NCI-H146 treated with DMSO at 0.1 percent for 48 hours (cell line): Measurements from ENCODE around the gene SPATA31C1.
"Not testable (repeated sequence)": the region's sequence is repeated elsewhere in the genome, so short reads cannot be mapped to it uniquely, and the experiment has no call there.

Experiments
- DNase-seq: peaks from one replicate; lab custom pipeline; 2025; ENCODE audit not compliant: unreplicated experiment; lab: John Stamatoyannopoulos, UW

Gene SPATA31C1

GRCh38 chr9:87886210-87886932, 31.4 kb upstream of the SPATA31C1 start:
- DNase-seq, result no peak

GRCh38 chr9:87886933-87887505, 30.7 kb upstream of the SPATA31C1 start:
- DNase-seq, result no peak

GRCh38 chr9:87887661-87888480, 29.9 kb upstream of the SPATA31C1 start:
- DNase-seq, result no peak

- DNase-seq, result no peak
These were observed 29.3 kb upstream of the SPATA31C1 start for GRCh38 chr9:87888501-87888900.

GRCh38 chr9:87889065-87889881, 28.5 kb upstream of the SPATA31C1 start:
- DNase-seq, result no peak

- DNase-seq, result no peak
These were observed 27.9 kb upstream of the SPATA31C1 start for GRCh38 chr9:87889882-87890252.

- DNase-seq, result no peak
These were observed 26.9 kb upstream of the SPATA31C1 start for GRCh38 chr9:87890837-87891236.

GRCh38 chr9:87891754-87892153, 26.0 kb upstream of the SPATA31C1 start:
- DNase-seq, result no peak

GRCh38 chr9:87892956-87893355, 24.8 kb upstream of the SPATA31C1 start:
- no peak for DNase-seq

GRCh38 chr9:87894998-87895625, 22.6 kb upstream of the SPATA31C1 start:
- no peak for DNase-seq

- no peak for DNase-seq
These were observed 20.9 kb upstream of the SPATA31C1 start for GRCh38 chr9:87896891-87897290.

- no peak for DNase-seq
These were observed 19.6 kb upstream of the SPATA31C1 start for GRCh38 chr9:87898151-87898550.

- DNase-seq, result not testable (repeated sequence)
These were observed 15.4 kb upstream of the SPATA31C1 start for GRCh38 chr9:87902371-87902770.

GRCh38 chr9:87909310-87910041, 8.3 kb upstream of the SPATA31C1 start:
- DNase-seq, result no peak

GRCh38 chr9:87910821-87911220, 6.9 kb upstream of the SPATA31C1 start:
- no peak for DNase-seq

- DNase-seq, result not testable (repeated sequence)
These were observed 1.3 kb downstream of the SPATA31C1 start for GRCh38 chr9:87919013-87919412.

- not testable (repeated sequence) for DNase-seq
These were observed 3.8 kb downstream of the SPATA31C1 start for GRCh38 chr9:87921561-87921960.

GRCh38 chr9:87923012-87923411, 5.2 kb downstream of the SPATA31C1 start:
- DNase-seq, result not testable (repeated sequence)

GRCh38 chr9:87924851-87925250, 7.1 kb downstream of the SPATA31C1 start:
- not testable (repeated sequence) for DNase-seq

GRCh38 chr9:87929152-87929551, 11.4 kb downstream of the SPATA31C1 start:
- not testable (repeated sequence) for DNase-seq
